GM12878 (cell line): ENCODE results near the gene HLX. TPM values are rescaled to one million over a fixed set of nuclear protein-coding genes. Genes with fewer than 3 reads are reported as not detected.

Source experiments
- ATAC-seq: fragments of 200-7000 bp; cut with Tn5 transposase; 3 replicates; pipeline ENCODE4 v1.9.1; 2020; ENCODE audit warnings: mild to moderate bottlenecking, moderate library complexity
- BruUV-seq: library from RNA; stranded (reverse); fragments of 400-500 nt; replicated peaks from 2 replicates; lab custom pipeline; 2021; lab: Mats Ljungman, UMichigan
- CTCF ChIA-PET: fragments of 300-600 bp; sonication (Branson Sonifier 250); formaldehyde crosslinking; extraction: SDS; loops from one replicate; lab custom pipeline; 2021; ENCODE audit warnings: inconsistent platforms; lab: Yijun Ruan, JAX
- POLR2A ChIA-PET: fragments of 350-600 bp; formaldehyde crosslinking; extraction: SDS; loops from one replicate; lab custom pipeline; 2021; ENCODE audit warnings: inconsistent platforms; lab: Charles Lee
- RAD21 ChIA-PET: fragments of 300-600 bp; sonication (Branson Sonifier 250); formaldehyde crosslinking; loops from one replicate; lab custom pipeline; 2023; ENCODE audit warnings: antibody characterized with exemption; ENCODE audit not compliant: unreplicated experiment; lab: Charles Lee
- SMC1A ChIA-PET: fragments of 300-600 bp; sonication (Branson Sonifier 250); formaldehyde crosslinking; loops from one replicate; lab custom pipeline; 2023; ENCODE audit not compliant: unreplicated experiment, uncharacterized antibody; lab: Charles Lee
- DNase-seq: peaks from one replicate; pipeline ENCODE4 v3.0.0-alpha.2; 2011; ENCODE audit warnings: low read depth, low spot score
- FAIRE-seq: peaks from 3 replicates; lab custom pipeline; 2011; peaks lifted over from hg19 to GRCh38; lab: Jason Lieb, UNC
- H2AFZ ChIP-seq: 2 replicates; pipeline ENCODE4 v1.6.0; 2011; ENCODE audit warnings: low read depth, low read length, control low read depth; ENCODE audit not compliant: control insufficient read depth
- H3K27ac ChIP-seq: 2 replicates; pipeline ENCODE4 v1.5.1; 2011; ENCODE audit warnings: control low read depth; ENCODE audit not compliant: control insufficient read depth, insufficient read depth
- H3K27me3 ChIP-seq, 2 experiments: replicated peaks in 1 of 2; 2 replicates each; pipeline versions ENCODE4 v1.6.0 to v1.6.1; 2011; ENCODE audit warnings: low read length in 1 of 2; ENCODE audit not compliant: control insufficient read depth in 2 of 2, insufficient read depth in 2 of 2
- H3K36me3 ChIP-seq, 2 experiments: 2 replicates each; pipeline ENCODE4 v1.5.1; 2011; ENCODE audit warnings: low read length in 1 of 2; ENCODE audit not compliant: control insufficient read depth in 2 of 2, insufficient read depth in 2 of 2
- H3K4me1 ChIP-seq: 2 replicates; pipeline ENCODE4 v1.6.1; 2011; ENCODE audit warnings: mild to moderate bottlenecking, low read length, moderate library complexity, mixed read lengths; ENCODE audit not compliant: control insufficient read depth, insufficient read depth
- H3K4me2 ChIP-seq: 2 replicates; pipeline ENCODE4 v1.6.0; 2011; ENCODE audit warnings: control low read depth; ENCODE audit not compliant: control insufficient read depth, insufficient read depth
- H3K4me3 ChIP-seq: fragments of 200-600 bp; sonication (generic); 2 replicates; pipeline ENCODE4 v1.5.1; 2016
- H3K79me2 ChIP-seq: 2 replicates; pipeline ENCODE4 v1.6.0; 2011; ENCODE audit warnings: low read length; ENCODE audit not compliant: control insufficient read depth, insufficient read depth
- H3K9ac ChIP-seq: 2 replicates; pipeline ENCODE4 v1.8.0; 2011; ENCODE audit warnings: low read length, control low read depth, mixed read lengths; ENCODE audit not compliant: control insufficient read depth, insufficient read depth
- H3K9me3 ChIP-seq: replicated peaks from 3 replicates; pipeline ENCODE4 v1.5.1; 2011; ENCODE audit warnings: mild to moderate bottlenecking, low read length; ENCODE audit not compliant: control insufficient read depth, insufficient read depth
- H4K20me1 ChIP-seq: 2 replicates; pipeline ENCODE4 v1.6.0; 2011; ENCODE audit not compliant: control insufficient read depth, insufficient read depth
- CUX1 ChIP-seq: IDR thresholded peaks from 2 replicates; pipeline ENCODE4 v1.6.1; 2012; ENCODE audit warnings: improper control_type of control experiment, low read depth, low read length; ENCODE audit not compliant: insufficient replicate concordance
- IKZF1 ChIP-seq: fragments of 450-650 bp; conservative IDR thresholded peaks from 2 replicates; pipeline ENCODE4 v1.6.1; 2017; ENCODE audit warnings: antibody characterized with exemption, mild to moderate bottlenecking
- IRF4 ChIP-seq: IDR thresholded peaks from 2 replicates; pipeline ENCODE4 v1.6.1; 2011; ENCODE audit warnings: low read depth, low read length
- NR2F1 ChIP-seq: fragments of 450-650 bp; conservative IDR thresholded peaks from 2 replicates; pipeline ENCODE4 v1.6.1; 2017; ENCODE audit warnings: mild to moderate bottlenecking
- POLR2AphosphoS5 ChIP-seq: IDR thresholded peaks from 2 replicates; pipeline ENCODE4 v1.6.1; 2011; ENCODE audit warnings: mild to moderate bottlenecking, low read length, inconsistent platforms
- SIX5 ChIP-seq: IDR thresholded peaks from 2 replicates; pipeline ENCODE4 v1.6.1; 2011; ENCODE audit warnings: mild to moderate bottlenecking, low read depth, low read length, moderate library complexity; ENCODE audit not compliant: severe bottlenecking
- SMAD1 ChIP-seq: fragments of 450-650 bp; IDR thresholded peaks from 2 replicates; pipeline ENCODE4 v1.6.1; 2018; ENCODE audit warnings: mild to moderate bottlenecking, low read depth; ENCODE audit not compliant: partially characterized antibody
- SMAD5 ChIP-seq: IDR thresholded peaks from 2 replicates; pipeline ENCODE4 v1.6.1; 2016; ENCODE audit warnings: antibody characterized with exemption, low read depth
- STAT1 ChIP-seq: fragments of 450-650 bp; conservative IDR thresholded peaks from 2 replicates; pipeline ENCODE4 v1.6.1; 2014; ENCODE audit warnings: antibody characterized with exemption, mild to moderate bottlenecking
- WGBS: methylation state at CpG from one replicate; pipeline ENCODE4 v1.1.6; 2016; ENCODE audit warnings: low lambda C conversion rate; ENCODE audit not compliant: insufficient replicate concordance, insufficient coverage; ENCODE audit errors: missing lambda C conversion rate; 5-methylcytosine and 5-hydroxymethylcytosine counted together
- in situ Hi-C: fragments of 300-500 bp; cut with MboI; formaldehyde crosslinking; loops from 9 replicates; pipeline ENCODE4 v1.14.3; 2018; ENCODE audit warnings: mixed read lengths
- intact Hi-C: fragments of 100-400 bp; cut with micrococcal nuclease; formaldehyde crosslinking; loops from one replicate; pipeline ENCODE4 v1.14.2; 2022; ENCODE audit not compliant: unreplicated experiment
- polyA plus RNA-seq, 11 experiments: library from polyadenylated mRNA; depleted of rRNA in 4 of 11; unstranded in 6 of 11; stranded (reverse) in 5 of 11; fragments of >200 nt; fragmentation: Nextera tagmentation in 4 of 11; fragmentation: Illumina TruSeq in 1 of 11; extraction: Ambion mirVana in 4 of 11; extraction: Trizol in 1 of 11; gene quantifications; 1 replicate in 1 of 11; 2 replicates in 10 of 11; pipeline versions ENCODE4 v1.2.1 to v1.2.3, GENCODE V29; 2011 to 2016; ENCODE audit warnings: inconsistent platforms in 2 of 11, missing spikeins in 2 of 11, low read depth in 1 of 11
- total RNA-seq, 4 experiments: library from RNA; depleted of rRNA in 3 of 4; stranded (reverse); fragments of >200 nt in 3 of 4; fragmentation: Illumina TruSeq in 1 of 4; extraction: Trizol in 1 of 4; gene quantifications; 2 replicates each; pipeline versions ENCODE4 v1.2.1 to v1.2.3, GENCODE V29; 2013 to 2021

Gene HLX
- total and polyA plus RNA-seq, 10 of the 15 experiments (the other 5 are each of a cell fraction or from before 2014, with no cell fraction given): 0.11 to 2.3 (median 1.1) TPM

- H3K27me3 ChIP-seq: peaks cover 10 to 11% of the 10 kb centered on the region in 2 experiments; a peak in 3 of 4 replicates
- H3K9me3 ChIP-seq: no peaks in the 10 kb centered on the region; the same call in 2 of the 3 replicates
- FAIRE-seq: no peak
- intact Hi-C loops (no loop called here), in situ Hi-C loops (no loop called here)
- WGBS: 16% methylated on average over 39 of the region's 48 CpGs
- H3K4me2 ChIP-seq: no peak overlapping the region
- H4K20me1 ChIP-seq: no peaks in the 10 kb centered on the region; the same call in 1 of the 2 replicates
- ChIA-PET SMC1A (no interaction called here), CTCF (no interaction called here), RAD21 (interaction anchor here (1.0 kb wide), 1 partner anchor 9 kb away, joined by 3 read pairs; no protein-coding TSS in a partner anchor), POLR2A (no interaction called here)
- no peak overlapping the region for H3K4me3 ChIP-seq
- no peaks in the 10 kb centered on the region for H3K79me2 ChIP-seq
- no peak overlapping the region for H3K27ac ChIP-seq
- BruUV-seq: no TSS peak
- no peak overlapping the region for H2AFZ ChIP-seq
- H3K4me1 ChIP-seq: no peaks in the 10 kb centered on the region
- no peak overlapping the region for H3K9ac ChIP-seq
- ATAC-seq: peak; percentile 40
- H3K36me3 ChIP-seq: no peaks in the 10 kb centered on the region
- TF ChIP-seq SMAD1: no peak
- no peak for DNase-seq
These were observed 8.5 kb downstream of the HLX start for GRCh38 chr1:220887520-220888416.

- BruUV-seq: no TSS peak
- intact Hi-C loops: no loop called here
- Histone ChIP-seq H3K27ac (no peak overlapping the region), H3K9ac (no peak overlapping the region), H3K9me3 (no peaks in the 10 kb centered on the region; the same call in 2 of the 3 replicates), H3K4me2 (no peak overlapping the region), H3K36me3 (no peaks in the 10 kb centered on the region), H2AFZ (no peak overlapping the region), H3K4me1 (no peaks in the 10 kb centered on the region), H3K27me3 (peaks cover 12 to 13% of the 10 kb centered on the region in 2 experiments; a peak in 3 of 4 replicates), H4K20me1 (no peaks in the 10 kb centered on the region; the same call in 1 of the 2 replicates), H3K79me2 (no peaks in the 10 kb centered on the region), H3K4me3 (no peak overlapping the region)
- no peak for ATAC-seq
- DNase-seq: no peak
- FAIRE-seq: no peak
- ChIA-PET CTCF (no interaction called here), RAD21 (interaction anchor here (1.0 kb wide), 1 partner anchor 8 kb away, joined by 3 read pairs; no protein-coding TSS in a partner anchor), POLR2A (no interaction called here), SMC1A (no interaction called here)
- 19% methylated on average over 14 of the region's 14 CpGs for WGBS
- in situ Hi-C loops: no loop called here
- TF ChIP-seq POLR2AphosphoS5 (no peak), IKZF1 (no peak), CUX1 (no peak), SIX5 (no peak), IRF4 (no peak), NR2F1 (no peak), SMAD5 (no peak), STAT1 (no peak)
These were observed 9.3 kb downstream of the HLX start for GRCh38 chr1:220888417-220888986.
